Amygdala (tissue), 56 donors: ENCODE results near the gene MAEA.

Source experiments
- DNase-seq, 56 donors: peaks; one replicate each; lab custom pipeline; 2025; lab: John Stamatoyannopoulos, UW

Gene MAEA

GRCh38 chr4:1373892-1374705 is 84.4 kb downstream of the MAEA start:
- no peak for DNase-seq

- DNase-seq = no peak
Measured at GRCh38 chr4:1374706-1375045, 85.0 kb downstream of the MAEA start.

DNA sequence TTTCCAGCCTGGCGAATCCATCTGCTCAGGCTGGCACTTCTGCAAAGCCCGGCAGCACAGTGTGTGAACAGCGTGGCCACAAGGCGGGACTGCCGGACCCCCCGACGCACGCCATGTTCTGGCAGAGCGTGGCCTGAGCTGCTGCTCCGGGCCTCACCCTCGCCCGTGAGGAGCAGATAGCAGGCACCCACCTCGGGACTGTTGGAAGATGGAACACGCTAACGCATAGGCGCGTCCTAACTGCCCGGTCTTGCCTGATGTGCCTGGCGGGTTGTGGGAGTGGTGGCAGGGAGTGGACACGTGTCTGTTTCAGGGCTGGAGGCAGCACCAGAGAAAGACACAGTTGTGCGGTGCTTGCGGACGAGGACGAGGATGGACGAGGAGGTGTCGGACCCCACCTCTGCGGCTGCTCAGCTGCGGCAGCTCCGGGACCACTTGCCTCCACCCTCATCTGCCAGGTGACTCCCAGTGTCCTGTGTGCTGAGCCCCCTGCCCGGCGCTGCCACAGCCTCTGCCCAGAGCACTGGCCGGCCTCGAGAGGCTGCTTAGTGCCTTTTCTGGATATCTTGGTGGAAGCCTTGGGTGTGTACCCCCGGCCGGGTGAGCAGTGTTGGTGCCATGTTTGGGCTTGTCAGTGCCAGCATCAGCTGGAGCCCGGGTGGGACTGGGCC is 85.5 kb downstream of the MAEA start:
- no peak for DNase-seq

GRCh38 chr4:1375761-1376322 is 86.2 kb downstream of the MAEA start:
- no peak for DNase-seq

GRCh38 chr4:1376391-1376840 is 86.7 kb downstream of the MAEA start:
- no peak for DNase-seq

- DNase-seq = no peak
Measured at GRCh38 chr4:1376841-1377605, 87.3 kb downstream of the MAEA start.

GRCh38 chr4:1377606-1378261 is 88.0 kb downstream of the MAEA start:
- DNase-seq = no peak

DNA sequence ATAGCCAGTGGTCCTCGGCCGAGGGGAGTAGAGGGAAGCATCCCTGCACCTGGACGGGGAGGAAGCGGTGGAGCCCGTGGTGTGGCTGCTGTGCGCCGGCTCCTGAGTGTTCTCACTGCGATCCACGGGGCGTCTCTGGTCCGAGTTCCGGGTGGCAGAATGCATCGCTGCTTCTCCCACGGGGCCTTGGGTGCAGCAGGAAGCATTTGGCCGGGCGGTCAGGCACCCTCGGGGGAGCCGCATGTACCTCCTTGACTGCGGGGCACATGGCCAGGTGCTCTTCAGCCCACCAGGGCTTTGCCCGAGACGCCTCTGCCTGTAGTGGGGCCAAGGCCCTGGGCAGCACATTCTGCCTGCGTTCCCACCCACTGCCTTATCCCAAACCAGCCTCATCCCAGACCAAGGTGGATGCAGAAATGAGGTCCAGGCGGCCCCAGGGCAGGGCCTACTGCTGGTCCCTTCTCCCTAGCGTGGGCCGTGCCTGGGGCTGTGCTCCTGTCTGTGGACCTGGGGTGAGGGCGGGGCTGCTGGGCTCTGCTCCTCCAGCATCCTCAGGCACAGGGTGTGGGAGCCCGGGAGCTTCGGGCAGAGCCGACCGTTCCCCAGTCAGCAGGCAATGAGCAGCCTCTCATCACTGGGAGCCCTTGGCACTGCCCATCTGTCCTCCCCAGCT is 89.0 kb downstream of the MAEA start:
- DNase-seq = no peak

- no peak for DNase-seq
Measured at GRCh38 chr4:1379351-1379781, 89.7 kb downstream of the MAEA start.

GRCh38 chr4:1379801-1380331 is 90.2 kb downstream of the MAEA start:
- DNase-seq = no peak

GRCh38 chr4:1380368-1381151 is 90.9 kb downstream of the MAEA start:
- no peak for DNase-seq

- no peak for DNase-seq
Measured at GRCh38 chr4:1381181-1381621, 91.5 kb downstream of the MAEA start.

DNA sequence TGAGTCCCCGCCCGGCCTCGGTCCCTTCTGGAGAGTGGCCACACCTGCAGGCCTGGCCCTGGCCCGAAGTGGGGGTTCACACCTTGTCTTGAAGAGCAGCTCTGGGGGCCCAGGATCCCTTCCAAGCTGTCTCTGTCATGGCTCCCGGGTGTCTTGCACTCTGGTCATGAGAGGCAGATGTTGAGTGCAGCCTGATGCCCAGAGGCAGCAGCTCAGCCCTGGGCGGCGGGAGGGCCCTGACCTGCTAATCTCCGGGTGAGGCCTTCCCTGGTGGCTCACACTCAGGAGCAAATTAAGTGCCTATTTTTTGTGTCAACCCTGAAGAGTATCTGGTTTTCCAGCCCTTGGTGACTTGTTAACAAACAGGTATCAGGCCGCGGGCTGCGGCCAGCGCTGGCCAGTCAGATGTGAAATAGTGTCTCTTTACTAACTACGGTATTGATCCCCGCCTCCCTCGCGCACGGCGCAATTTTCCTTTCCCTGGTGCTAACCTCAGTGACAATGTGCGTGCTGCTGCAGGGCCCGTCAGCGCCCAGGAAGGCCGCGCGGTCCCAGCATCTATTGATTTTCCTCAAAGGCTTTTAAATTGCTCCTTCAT is 92.4 kb downstream of the MAEA start:
- DNase-seq = no peak

GRCh38 chr4:1382776-1383727 is 93.4 kb downstream of the MAEA start:
- no peak for DNase-seq

- no peak for DNase-seq
Measured at GRCh38 chr4:1383728-1384591, 94.3 kb downstream of the MAEA start.

- no peak for DNase-seq
Measured at GRCh38 chr4:1384675-1385372, 95.1 kb downstream of the MAEA start.
